Superior temporal gyrus (tissue), 1 donor: ENCODE data around the gene ZGPAT.

ENCODE experiments used
- DNase-seq: peaks from one replicate; pipeline ENCODE4 v3.0.0-alpha.2; 2016; ENCODE audit errors: extremely low spot score

The ZGPAT gene

GRCh38 chr20:63734111-63734945 lies 26.5 kb downstream of the ZGPAT start:
- no peak for DNase-seq

GRCh38 chr20:63734946-63735858 lies 27.4 kb downstream of the ZGPAT start:
- DNase-seq, result no peak

- no peak for DNase-seq
Observed at GRCh38 chr20:63735859-63736718, 28.2 kb downstream of the ZGPAT start, which contains the start of gene LIME1. Gene LIME1, plus strand, starts transcription at chr20:63736664. Its CDS starts 886 bp downstream, at chr20:63737550.

- no peak for DNase-seq
Observed at GRCh38 chr20:63736893-63737694, 29.3 kb downstream of the ZGPAT start.

GRCh38 chr20:63737695-63737944 lies 29.8 kb downstream of the ZGPAT start:
- DNase-seq, result no peak

GRCh38 chr20:63737945-63738686 lies 30.3 kb downstream of the ZGPAT start:
- DNase-seq, result no peak

- no peak for DNase-seq
Observed at GRCh38 chr20:63738687-63739129, 30.9 kb downstream of the ZGPAT start.

GRCh38 chr20:63739130-63740069 lies 31.6 kb downstream of the ZGPAT start, which contains the start of gene SLC2A4RG:
Gene SLC2A4RG, plus strand, starts transcription at chr20:63739776. Its CDS starts 137 bp downstream, at chr20:63739913.
- DNase-seq, result peak; percentile 78

- no peak for DNase-seq
Observed at GRCh38 chr20:63740070-63740626, 32.3 kb downstream of the ZGPAT start.

GRCh38 chr20:63740627-63741353 lies 33.0 kb downstream of the ZGPAT start:
- peak; percentile 54 for DNase-seq

GRCh38 chr20:63741354-63741675 lies 33.5 kb downstream of the ZGPAT start:
- no peak for DNase-seq

GRCh38 chr20:63741676-63742380 lies 34.0 kb downstream of the ZGPAT start:
- DNase-seq, result no peak

- no peak for DNase-seq
Observed at GRCh38 chr20:63742381-63743024, 34.7 kb downstream of the ZGPAT start.

GRCh38 chr20:63743210-63743970 lies 35.6 kb downstream of the ZGPAT start:
- DNase-seq, result no peak

GRCh38 chr20:63744158-63744557 lies 36.3 kb downstream of the ZGPAT start:
- no peak for DNase-seq
